Subcutaneous adipose tissue (tissue), 4 donors: Measurements from ENCODE around the gene DPEP2. TPM values are rescaled to one million over a fixed set of nuclear protein-coding genes. Genes with fewer than 3 reads are reported as not detected.

Experiments
- total RNA-seq, 4 donors: library from RNA; depleted of rRNA; stranded (reverse); fragments of >200 nt; gene quantifications; one replicate each; pipeline ENCODE4 v1.1.0, GENCODE V29; 2016
- TF ChIP-seq, protein P1 (sequence below): fragments of 450-650 bp; IDR thresholded peaks from one replicate; pipeline ENCODE4 v1.5.1; 2016; ENCODE audit warnings: low read depth, mild to moderate bottlenecking, control low read depth, antibody characterized with exemption, moderate library complexity

Gene DPEP2
- total RNA-seq, 4 donors from 2014 or later = 0.98 to 28.7 (median 9.5) TPM

DNA sequence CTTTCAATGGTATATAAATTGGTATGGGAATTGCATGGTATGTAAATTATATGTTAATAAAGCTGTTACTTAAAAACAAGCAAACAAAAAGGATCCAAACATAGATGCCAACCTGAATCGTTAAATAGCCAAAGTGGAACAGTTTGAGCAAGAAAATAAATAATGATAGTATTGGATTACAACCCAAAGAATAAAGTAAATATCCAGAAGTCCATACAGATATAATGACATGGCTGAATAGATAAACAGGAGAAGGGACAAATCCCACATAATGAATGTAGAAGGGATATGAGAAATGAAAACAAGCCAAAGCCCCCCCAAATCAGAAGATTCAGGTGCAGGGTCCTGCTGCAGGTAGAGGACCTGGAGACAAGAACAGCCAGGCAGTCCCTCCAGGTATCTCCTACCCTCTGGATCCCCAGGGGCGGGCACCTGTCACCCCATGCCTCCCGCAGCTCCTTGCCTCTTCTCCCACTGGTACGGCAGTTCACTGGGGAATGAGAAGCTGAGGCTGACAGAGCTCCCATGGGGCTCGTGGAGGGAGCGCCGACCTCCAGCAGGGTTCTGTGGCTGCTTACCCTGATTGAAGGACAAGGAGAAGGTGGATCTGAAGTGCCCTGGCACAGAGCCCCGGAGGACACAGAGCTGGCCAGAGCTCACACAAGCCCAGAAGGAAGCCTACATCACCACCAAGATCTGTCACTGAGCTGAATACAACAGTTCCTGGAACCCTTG is 45.5 kb downstream of the DPEP2 start:
- TF ChIP-seq, protein P1, sequence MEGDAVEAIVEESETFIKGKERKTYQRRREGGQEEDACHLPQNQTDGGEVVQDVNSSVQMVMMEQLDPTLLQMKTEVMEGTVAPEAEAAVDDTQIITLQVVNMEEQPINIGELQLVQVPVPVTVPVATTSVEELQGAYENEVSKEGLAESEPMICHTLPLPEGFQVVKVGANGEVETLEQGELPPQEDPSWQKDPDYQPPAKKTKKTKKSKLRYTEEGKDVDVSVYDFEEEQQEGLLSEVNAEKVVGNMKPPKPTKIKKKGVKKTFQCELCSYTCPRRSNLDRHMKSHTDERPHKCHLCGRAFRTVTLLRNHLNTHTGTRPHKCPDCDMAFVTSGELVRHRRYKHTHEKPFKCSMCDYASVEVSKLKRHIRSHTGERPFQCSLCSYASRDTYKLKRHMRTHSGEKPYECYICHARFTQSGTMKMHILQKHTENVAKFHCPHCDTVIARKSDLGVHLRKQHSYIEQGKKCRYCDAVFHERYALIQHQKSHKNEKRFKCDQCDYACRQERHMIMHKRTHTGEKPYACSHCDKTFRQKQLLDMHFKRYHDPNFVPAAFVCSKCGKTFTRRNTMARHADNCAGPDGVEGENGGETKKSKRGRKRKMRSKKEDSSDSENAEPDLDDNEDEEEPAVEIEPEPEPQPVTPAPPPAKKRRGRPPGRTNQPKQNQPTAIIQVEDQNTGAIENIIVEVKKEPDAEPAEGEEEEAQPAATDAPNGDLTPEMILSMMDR = no peak

DNA sequence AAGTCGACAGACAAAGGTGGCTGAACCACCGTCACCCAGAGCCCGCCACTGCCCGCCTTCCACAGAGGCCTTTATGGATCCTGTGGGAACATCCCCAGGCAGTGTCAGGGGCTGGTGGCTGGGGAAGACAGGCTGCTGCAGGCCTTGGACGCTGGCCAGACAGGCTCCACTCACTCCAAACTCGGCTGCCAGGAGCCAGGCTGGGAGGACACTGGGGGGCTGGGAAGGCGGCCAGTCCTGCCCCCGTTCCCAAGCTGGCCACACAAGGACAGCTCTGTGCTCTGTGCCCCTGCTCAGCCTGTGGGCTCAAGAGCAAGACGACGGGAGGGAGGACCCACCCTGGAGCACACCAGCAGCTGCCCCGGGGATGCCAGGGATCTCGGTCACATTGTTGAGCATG is 47.8 kb downstream of the DPEP2 start:
- TF ChIP-seq, protein P1 = no peak

DNA sequence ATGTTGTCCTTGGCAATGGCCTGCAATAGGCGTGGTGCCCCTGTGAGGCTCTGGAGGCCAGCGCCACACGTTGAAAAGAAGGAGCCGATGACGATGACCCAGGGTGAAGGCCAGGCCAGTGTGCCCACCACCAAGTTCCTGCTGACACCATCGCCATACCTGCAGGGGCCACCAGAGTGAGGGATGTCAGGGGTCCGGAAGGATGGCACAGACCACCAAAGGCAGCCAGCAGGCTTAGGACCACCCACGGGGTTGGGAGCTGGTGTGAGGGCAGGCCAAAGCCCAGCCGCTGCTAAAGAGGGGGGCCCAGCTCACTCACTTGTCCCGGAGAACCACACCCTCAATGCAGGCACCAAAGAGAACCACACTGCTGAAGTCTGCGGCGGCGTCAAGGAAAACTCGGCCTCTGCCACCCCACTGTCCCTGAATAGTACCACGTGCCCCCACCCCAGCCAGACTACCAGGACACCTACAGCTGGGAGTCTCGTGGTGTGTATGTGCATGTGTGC is 48.9 kb downstream of the DPEP2 start:
- TF ChIP-seq, protein P1 = no peak

DNA sequence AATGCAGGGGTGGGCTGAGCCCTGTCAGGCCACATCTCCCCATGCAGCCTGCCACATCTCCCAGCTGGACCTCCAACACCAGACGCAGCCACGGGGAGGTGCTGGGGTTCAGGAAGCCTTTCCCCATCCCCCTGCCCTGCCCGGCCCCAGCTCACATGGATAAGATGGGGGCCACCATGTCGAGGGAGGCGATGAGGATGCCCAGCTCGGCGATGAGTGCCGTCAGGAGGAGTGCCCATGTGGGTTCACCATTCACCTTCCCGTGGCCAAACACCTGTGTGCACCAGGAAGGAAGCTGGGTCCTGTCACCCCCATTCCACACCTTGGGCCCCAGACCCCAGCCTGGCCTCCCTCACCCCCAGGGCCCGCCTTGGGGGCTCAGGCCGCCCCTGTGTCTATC is 49.6 kb downstream of the DPEP2 start:
- TF ChIP-seq, protein P1 = no peak

DNA sequence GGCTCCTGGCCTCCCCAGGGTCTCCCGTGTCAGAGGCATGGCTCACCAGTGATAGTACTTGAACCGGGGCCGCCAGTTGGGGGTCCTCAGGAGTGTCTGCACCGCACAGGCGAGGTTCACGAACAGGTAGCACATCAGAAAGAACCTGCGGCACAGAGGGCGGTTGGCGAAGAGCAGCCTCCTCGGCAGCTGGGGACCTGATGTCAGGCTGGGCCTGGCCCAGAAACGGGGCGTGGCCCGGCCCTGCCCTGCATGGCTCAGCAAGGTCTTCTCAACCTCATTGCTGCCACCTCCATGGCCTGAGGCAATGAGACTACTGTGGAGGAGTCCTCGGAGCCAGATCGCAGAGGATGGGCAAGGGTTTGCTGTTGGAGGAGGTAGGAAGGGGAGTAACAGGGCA is 51.3 kb downstream of the DPEP2 start:
- TF ChIP-seq, protein P1 = no peak

DNA sequence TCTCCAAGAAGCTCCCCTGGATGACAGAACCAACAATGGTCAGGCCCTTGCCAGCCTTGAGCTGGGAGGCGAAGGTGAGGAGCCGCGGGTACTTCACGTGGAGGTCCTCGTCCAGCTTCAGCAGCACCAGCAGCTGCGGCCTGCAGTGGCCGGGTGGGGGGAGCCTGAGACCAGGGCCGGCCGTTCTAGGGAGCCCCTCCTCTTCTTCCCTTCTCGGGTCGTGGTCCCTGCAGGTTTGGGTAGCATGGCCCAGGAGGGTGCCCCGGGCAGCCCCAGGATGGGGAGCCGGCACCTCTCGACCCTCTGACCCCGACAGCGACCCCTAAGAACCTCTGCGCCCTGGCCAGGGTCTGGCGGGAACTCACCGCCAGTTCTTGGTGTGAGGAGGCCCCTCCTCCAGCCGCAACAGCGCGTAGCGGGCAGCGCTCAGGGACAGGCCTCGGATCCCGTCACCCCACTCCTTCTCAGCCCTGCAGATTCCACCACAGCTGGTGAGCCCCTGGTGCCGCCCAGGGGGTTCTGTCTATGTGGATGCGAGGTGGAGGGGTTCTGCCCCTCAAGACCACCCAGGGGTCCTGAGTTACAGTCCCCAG is 52.2 kb downstream of the DPEP2 start:
- TF ChIP-seq, protein P1 = no peak

DNA sequence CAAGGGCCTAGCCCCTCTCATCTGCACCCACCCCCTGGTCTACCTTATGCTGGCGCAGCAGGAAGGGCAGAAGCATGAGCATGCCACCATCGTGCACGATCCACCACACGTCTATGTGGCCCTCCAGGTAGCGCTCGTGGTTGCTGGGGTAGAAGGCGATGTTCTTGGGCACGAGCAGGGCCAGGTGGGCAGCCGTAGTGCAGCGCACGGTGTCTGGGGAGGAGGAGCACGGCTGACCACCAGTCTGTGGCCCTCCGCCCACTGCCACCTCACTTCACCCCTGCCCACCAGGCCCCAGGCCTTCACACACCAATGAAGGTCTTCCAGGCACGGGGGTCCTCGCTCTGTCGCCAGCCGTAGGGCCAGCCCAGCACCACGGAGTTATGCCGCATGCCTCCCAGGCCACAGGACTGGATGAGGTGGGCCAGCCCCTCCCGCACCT is 53.1 kb downstream of the DPEP2 start:
- TF ChIP-seq, protein P1 = no peak
